ENCODE results near the gene KCNMA1.

Gene KCNMA1

DNA sequence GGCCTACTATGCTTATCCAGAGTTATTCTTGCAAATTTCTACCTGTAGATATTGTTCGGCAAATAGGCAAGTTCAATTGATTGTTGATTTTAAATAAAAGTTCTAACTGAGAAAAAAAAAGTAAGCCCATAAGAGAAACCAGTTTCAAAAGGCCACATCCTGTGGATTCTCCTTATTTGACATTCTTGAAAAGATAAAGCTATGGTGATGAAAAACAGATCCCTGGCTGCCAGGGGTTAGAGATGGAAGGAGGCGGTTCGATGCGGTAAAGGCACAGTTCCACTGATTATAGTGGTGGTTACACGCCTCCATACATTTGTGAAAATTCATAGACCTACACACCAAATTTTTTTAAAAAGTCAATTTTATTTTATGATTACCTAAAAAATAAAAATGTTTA is 347.8 kb downstream of the KCNMA1 start:
- Histone ChIP-seq H3K36me3 (ENCODE audit: control insufficient read depth, insufficient read depth, low read length) (no peaks in the 10 kb centered on the region), H2AFZ (no peak overlapping the region), H3K27ac (no peak overlapping the region), H3K4me3 (ENCODE audit: low read depth, low read length) (no peak overlapping the region), H3K9ac (no peak overlapping the region), H3K9me3 (ENCODE audit: control insufficient read depth, low read length) (no peaks in the 10 kb centered on the region), H3K79me2 (no peaks in the 10 kb centered on the region), H3K27me3 (ENCODE audit: control insufficient read depth, insufficient read depth, low read length) (no peaks in the 10 kb centered on the region), H3K4me2 (ENCODE audit: low read length) (no peak overlapping the region), H3K4me1 (no peaks in the 10 kb centered on the region)
- TF ChIP-seq, protein P1, sequence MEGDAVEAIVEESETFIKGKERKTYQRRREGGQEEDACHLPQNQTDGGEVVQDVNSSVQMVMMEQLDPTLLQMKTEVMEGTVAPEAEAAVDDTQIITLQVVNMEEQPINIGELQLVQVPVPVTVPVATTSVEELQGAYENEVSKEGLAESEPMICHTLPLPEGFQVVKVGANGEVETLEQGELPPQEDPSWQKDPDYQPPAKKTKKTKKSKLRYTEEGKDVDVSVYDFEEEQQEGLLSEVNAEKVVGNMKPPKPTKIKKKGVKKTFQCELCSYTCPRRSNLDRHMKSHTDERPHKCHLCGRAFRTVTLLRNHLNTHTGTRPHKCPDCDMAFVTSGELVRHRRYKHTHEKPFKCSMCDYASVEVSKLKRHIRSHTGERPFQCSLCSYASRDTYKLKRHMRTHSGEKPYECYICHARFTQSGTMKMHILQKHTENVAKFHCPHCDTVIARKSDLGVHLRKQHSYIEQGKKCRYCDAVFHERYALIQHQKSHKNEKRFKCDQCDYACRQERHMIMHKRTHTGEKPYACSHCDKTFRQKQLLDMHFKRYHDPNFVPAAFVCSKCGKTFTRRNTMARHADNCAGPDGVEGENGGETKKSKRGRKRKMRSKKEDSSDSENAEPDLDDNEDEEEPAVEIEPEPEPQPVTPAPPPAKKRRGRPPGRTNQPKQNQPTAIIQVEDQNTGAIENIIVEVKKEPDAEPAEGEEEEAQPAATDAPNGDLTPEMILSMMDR (IDR thresholded peaks at IDR 0.05) = no peak

DNA sequence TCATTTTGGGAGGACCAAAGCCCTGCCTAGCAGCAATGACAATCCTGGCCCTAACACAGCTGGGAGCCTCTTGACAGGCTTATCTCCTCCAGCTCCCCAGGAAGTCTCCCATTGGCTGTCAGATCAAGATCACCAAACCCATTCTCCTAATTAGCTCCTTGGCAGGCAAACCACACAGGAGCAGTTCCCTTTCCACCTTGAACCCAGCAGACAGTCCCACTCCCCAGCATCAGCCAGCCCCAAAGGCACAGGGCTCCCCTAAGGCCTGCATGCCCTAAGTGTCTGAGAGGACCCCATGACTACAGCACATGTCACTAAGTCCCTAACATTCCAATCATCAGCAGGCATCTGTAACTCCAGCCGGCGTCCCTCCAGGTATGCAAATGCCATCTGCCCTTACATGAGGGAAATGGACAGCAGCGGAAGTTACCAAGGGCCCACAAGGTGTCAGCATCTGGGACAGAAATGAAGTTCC is 348.5 kb downstream of the KCNMA1 start:
- no peaks in the 10 kb centered on the region for H3K4me1 ChIP-seq
- no peaks in the 10 kb centered on the region for H3K27me3 ChIP-seq (ENCODE audit: control insufficient read depth, insufficient read depth, low read length)
- no peak overlapping the region for H3K4me2 ChIP-seq (ENCODE audit: low read length)
- H3K79me2 ChIP-seq = no peaks in the 10 kb centered on the region
- no peaks in the 10 kb centered on the region for H3K9me3 ChIP-seq (ENCODE audit: control insufficient read depth, low read length)
- TF ChIP-seq, protein P1 (IDR thresholded peaks at IDR 0.05) = no peak
- no peak overlapping the region for H3K27ac ChIP-seq
- H2AFZ ChIP-seq = no peak overlapping the region
- no peaks in the 10 kb centered on the region for H3K36me3 ChIP-seq (ENCODE audit: control insufficient read depth, insufficient read depth, low read length)
- H3K9ac ChIP-seq = no peak overlapping the region
- no peak overlapping the region for H3K4me3 ChIP-seq (ENCODE audit: low read depth, low read length)

DNA sequence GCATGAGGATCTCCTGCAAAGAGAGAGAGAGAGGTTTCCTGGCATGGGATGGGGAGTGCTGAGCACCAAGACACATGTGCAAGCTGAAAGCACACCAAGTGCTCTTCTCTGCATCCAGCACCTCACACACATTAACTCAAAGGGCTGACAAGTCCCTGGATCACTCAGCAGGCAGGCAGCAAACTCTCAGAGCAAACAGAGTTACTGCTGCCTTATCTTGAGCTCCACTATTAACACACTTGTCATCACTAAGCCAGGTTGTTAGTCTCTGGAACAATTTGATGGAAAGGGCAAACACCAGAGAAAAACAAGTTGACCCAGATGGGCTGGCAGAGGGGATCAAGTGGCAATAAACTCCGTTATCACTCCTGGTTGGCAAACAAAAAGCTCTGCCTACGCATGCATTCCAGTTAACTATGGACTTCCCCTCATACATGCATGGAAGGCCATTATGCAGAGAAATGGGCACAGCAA is 349.9 kb downstream of the KCNMA1 start:
- H3K27me3 ChIP-seq (ENCODE audit: control insufficient read depth, insufficient read depth, low read length) = no peaks in the 10 kb centered on the region
- no peaks in the 10 kb centered on the region for H3K36me3 ChIP-seq (ENCODE audit: control insufficient read depth, insufficient read depth, low read length)
- H3K4me3 ChIP-seq (ENCODE audit: low read depth, low read length) = no peak overlapping the region
- H3K27ac ChIP-seq = no peak overlapping the region
- no peaks in the 10 kb centered on the region for H3K79me2 ChIP-seq
- no peaks in the 10 kb centered on the region for H3K4me1 ChIP-seq
- H3K4me2 ChIP-seq (ENCODE audit: low read length) = no peak overlapping the region
- H2AFZ ChIP-seq = no peak overlapping the region
- TF ChIP-seq, protein P1 (IDR thresholded peaks at IDR 0.05) = no peak
- H3K9ac ChIP-seq = no peak overlapping the region
- no peaks in the 10 kb centered on the region for H3K9me3 ChIP-seq (ENCODE audit: control insufficient read depth, low read length)

DNA sequence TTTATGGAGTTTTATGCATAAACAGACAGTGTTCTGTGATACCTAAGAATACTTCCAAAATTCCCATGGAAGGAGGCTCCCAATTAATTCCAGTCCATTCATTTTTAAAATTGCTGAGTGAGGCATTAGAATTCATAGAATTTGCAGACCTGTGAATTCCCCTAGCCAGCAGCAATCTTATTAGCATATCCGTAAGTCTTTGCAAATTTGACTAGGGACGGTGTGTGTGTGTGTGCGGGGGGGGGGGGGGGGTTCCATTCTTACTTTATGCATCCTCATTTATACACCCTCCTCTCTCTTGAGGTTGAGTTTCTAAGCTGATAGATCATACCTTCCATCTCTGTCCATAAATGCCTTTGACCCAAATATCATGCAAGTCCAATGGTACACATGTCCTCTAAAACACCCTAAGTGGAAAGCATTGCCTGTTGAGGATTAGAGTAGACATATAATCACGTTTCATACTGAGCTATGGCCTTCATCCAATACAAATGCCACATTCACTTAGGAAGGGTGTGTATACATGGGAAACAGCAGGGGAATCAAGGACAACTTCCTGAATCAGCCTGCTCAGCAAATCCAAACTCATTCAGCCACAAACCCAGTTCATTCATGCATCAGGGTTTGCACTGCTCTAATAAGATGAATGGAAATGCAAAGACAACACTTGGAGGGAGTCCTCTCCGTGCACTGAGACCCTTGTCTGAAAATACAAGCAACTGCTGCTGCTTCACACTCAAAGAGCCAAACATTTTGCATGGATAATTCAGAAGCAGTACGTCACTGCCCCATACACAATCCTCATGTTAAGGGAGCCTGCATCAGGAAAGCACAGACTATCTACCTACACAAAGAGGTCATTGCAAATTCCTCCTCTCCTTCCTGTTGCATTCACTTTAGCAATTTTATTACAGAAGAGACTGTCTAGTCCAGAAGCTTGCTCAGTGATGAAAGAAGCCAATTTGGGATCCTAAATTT is 350.8 kb downstream of the KCNMA1 start:
- no peak overlapping the region for H3K9ac ChIP-seq
- no peaks in the 10 kb centered on the region for H3K36me3 ChIP-seq (ENCODE audit: control insufficient read depth, insufficient read depth, low read length)
- H3K4me1 ChIP-seq = no peaks in the 10 kb centered on the region
- TF ChIP-seq, protein P1 (IDR thresholded peaks at IDR 0.05) = no peak
- no peak overlapping the region for H3K4me3 ChIP-seq (ENCODE audit: low read depth, low read length)
- no peaks in the 10 kb centered on the region for H3K27me3 ChIP-seq (ENCODE audit: control insufficient read depth, insufficient read depth, low read length)
- H3K27ac ChIP-seq = no peak overlapping the region
- no peaks in the 10 kb centered on the region for H3K9me3 ChIP-seq (ENCODE audit: control insufficient read depth, low read length)
- no peak overlapping the region for H3K4me2 ChIP-seq (ENCODE audit: low read length)
- no peak overlapping the region for H2AFZ ChIP-seq
- no peaks in the 10 kb centered on the region for H3K79me2 ChIP-seq

Measured in parathyroid adenoma (tissue), 2 donors.